Common myeloid progenitor, CD34-positive (primary cell): Measurements from ENCODE around the gene OR5AU1.

Source experiments
- CTCF ChIA-PET: fragments of 350-600 bp; sonication (Branson Sonifier 250); formaldehyde crosslinking; loops from one replicate; lab custom pipeline; 2021; ENCODE audit warnings: antibody characterized with exemption; lab: Charles Lee
- POLR2A ChIA-PET: fragments of 350-600 bp; sonication (Branson Sonifier 250); formaldehyde crosslinking; loops from one replicate; lab custom pipeline; 2021; ENCODE audit warnings: antibody characterized with exemption; lab: Charles Lee
- DNase-seq, 3 donors: peaks; one replicate each; pipeline versions ENCODE4 v3.0.0 to v3.0.0-alpha.2; 2013
- H3K27ac ChIP-seq, 2 experiments: 1 replicate in 1 of 2; 2 replicates in 1 of 2; pipeline ENCODE4 v1.7.0; 2013; ENCODE audit warnings: inconsistent platforms in 2 of 2, low read length in 2 of 2, mild to moderate bottlenecking in 2 of 2, low read depth in 1 of 2, moderate library complexity in 1 of 2; ENCODE audit not compliant: severe bottlenecking in 2 of 2, insufficient read depth in 1 of 2, poor library complexity in 1 of 2
- H3K27me3 ChIP-seq, 5 experiments: replicated peaks in 2 of 5; 1 replicate in 3 of 5; 2 replicates in 2 of 5; pipeline versions ENCODE4 v1.6.1 to v1.7.0; 2013; ENCODE audit warnings: low read length in 4 of 5, mild to moderate bottlenecking in 2 of 5, moderate library complexity in 2 of 5, inconsistent platforms in 1 of 5; ENCODE audit not compliant: insufficient read depth in 5 of 5, control insufficient read depth in 4 of 5
- H3K36me3 ChIP-seq, 4 experiments: 1 replicate in 2 of 4; 2 replicates in 2 of 4; pipeline versions ENCODE4 v1.6.1 to v1.7.0; 2013; ENCODE audit warnings: low read length in 3 of 4, control low read depth in 1 of 4, mild to moderate bottlenecking in 1 of 4; ENCODE audit not compliant: control insufficient read depth in 4 of 4, insufficient read depth in 4 of 4
- H3K4me1 ChIP-seq, 4 experiments: 1 replicate in 3 of 4; 2 replicates in 1 of 4; pipeline versions ENCODE4 v1.6.1 to v1.7.1; 2013; ENCODE audit warnings: low read length in 3 of 4, mild to moderate bottlenecking in 3 of 4, control low read depth in 1 of 4, inconsistent platforms in 1 of 4, moderate library complexity in 1 of 4; ENCODE audit not compliant: control insufficient read depth in 4 of 4, insufficient read depth in 4 of 4; ENCODE audit errors: control extremely low read depth in 1 of 4
- H3K4me3 ChIP-seq, 7 experiments: 1 replicate in 4 of 7; 2 replicates in 3 of 7; pipeline versions ENCODE4 v1.5.1 to v1.7.0; 2013; ENCODE audit warnings: mild to moderate bottlenecking in 7 of 7, low read length in 6 of 7, moderate library complexity in 6 of 7, inconsistent platforms in 2 of 7, low read depth in 2 of 7, control low read depth in 1 of 7; ENCODE audit not compliant: insufficient read depth in 4 of 7, control insufficient read depth in 1 of 7; ENCODE audit errors: extremely low read depth in 1 of 7
- H3K9me3 ChIP-seq, 5 experiments: 1 replicate in 4 of 5; 2 replicates in 1 of 5; pipeline versions ENCODE4 v1.6.1 to v1.7.1; 2013; ENCODE audit warnings: low read length in 4 of 5, mild to moderate bottlenecking in 2 of 5, inconsistent platforms in 1 of 5, low read depth in 1 of 5, moderate library complexity in 1 of 5; ENCODE audit not compliant: control insufficient read depth in 4 of 5, insufficient read depth in 2 of 5; ENCODE audit errors: control extremely low read depth in 1 of 5
- whole genome bisulfite sequencing: methylation state at CpG from one replicate; pipeline ENCODE4 v1.1.5; 2013; ENCODE audit not compliant: insufficient coverage; 5-methylcytosine and 5-hydroxymethylcytosine counted together

OR5AU1 gene

GRCh38 chr14:21120686-21121085, 35.2 kb downstream of the OR5AU1 start:
- Histone ChIP-seq H3K4me3 (no peak overlapping the region), H3K9me3 (peaks cover 0 to 1% (median 0%) of the 10 kb centered on the region in 5 experiments), H3K27me3 (peaks cover 0 to 2% (median 0%) of the 10 kb centered on the region in 5 experiments), H3K27ac (no peak overlapping the region), H3K36me3 (no peaks in the 10 kb centered on the region), H3K4me1 (no peaks in the 10 kb centered on the region)
- POLR2A ChIA-PET = no interaction called here
- 100% methylated on average over 2 of the region's 6 CpGs for WGBS
- no peak for DNase-seq
- CTCF ChIA-PET = no interaction called here

DNA sequence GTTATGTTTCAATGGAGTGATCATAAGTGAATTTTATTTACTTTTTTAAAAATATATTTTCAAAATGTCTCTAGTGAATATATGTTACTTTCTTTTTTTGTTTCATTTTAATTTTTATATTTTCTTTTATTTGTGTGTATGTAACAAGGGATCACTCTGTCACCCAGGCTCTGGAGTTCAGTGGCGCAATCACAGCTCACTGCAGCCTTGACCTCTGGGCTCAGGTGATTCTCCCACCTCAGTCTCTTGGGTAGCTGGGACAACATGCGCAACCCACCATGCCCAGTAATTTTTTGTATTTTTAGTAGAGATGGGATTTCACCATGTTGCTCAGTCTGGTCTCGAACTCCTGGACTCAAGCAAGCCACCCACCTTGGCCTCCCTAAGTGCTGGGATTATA, 36.9 kb downstream of the OR5AU1 start:
- Histone ChIP-seq H3K9me3 (no peaks in the 10 kb centered on the region), H3K27me3 (peaks cover 0 to 2% (median 0%) of the 10 kb centered on the region in 5 experiments), H3K4me3 (no peak overlapping the region), H3K27ac (no peak overlapping the region), H3K36me3 (no peaks in the 10 kb centered on the region), H3K4me1 (no peaks in the 10 kb centered on the region)
- WGBS = 100% methylated on average over 1 of the region's 3 CpGs
- ChIA-PET CTCF (interaction anchor here (1.0 to 1.5 kb wide), 2 partner anchors 13 to 15 kb away, joined by 3 to 4 read pairs; no protein-coding TSS in a partner anchor), POLR2A (no interaction called here)
- DNase-seq = no peak

DNA sequence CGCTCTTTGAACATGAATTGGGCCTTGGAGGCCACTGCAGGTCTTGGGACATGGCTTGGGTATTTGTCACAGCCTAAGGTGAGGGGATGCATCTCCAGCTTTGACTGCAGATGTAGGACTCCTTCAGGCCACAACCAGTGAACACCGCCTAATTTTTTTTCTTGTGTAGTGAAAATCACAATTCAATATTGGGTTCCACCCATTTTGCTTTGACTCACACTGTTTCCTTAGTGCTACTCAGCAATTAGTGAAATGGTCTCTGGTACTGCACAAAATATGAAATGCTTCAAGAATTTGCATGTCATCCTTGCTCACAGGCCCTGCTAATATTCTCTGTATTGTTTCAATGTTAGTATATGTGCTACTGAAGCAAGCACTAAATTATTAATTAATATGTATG, 42.5 kb downstream of the OR5AU1 start:
- POLR2A ChIA-PET = no interaction called here
- H3K36me3 ChIP-seq = no peaks in the 10 kb centered on the region
- H3K27ac ChIP-seq = no peak overlapping the region
- H3K9me3 ChIP-seq = no peaks in the 10 kb centered on the region
- WGBS = 100% methylated on average over 2 of the region's 2 CpGs
- no peak overlapping the region for H3K4me3 ChIP-seq
- H3K4me1 ChIP-seq = no peaks in the 10 kb centered on the region
- DNase-seq = no peak
- peaks cover 0 to 2% (median 0%) of the 10 kb centered on the region in 5 experiments for H3K27me3 ChIP-seq
- CTCF ChIA-PET = interaction anchor here (0.8 to 1.0 kb wide), 2 partner anchors 9 to 19 kb away, joined by 3 read pairs; no protein-coding TSS in a partner anchor

DNA sequence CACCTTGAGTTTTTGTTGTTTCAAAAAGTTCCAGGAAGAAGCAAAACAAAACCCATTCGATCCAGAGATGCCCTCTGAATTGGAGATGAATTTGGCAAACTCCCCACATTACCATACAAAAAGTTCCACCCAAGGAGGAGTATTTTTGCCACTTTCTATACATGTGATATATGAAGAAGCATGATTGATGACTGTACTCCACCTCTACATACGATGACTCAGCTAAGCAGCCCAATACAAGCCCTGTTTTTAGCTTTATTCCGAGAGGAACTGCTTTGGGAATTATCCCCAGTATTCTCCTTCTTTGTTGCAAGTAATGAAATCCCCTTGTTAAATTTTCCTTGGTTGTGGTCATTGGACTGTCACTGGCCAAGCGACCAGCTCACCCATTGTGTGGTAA, 43.6 kb downstream of the OR5AU1 start:
- Histone ChIP-seq H3K27ac (no peak overlapping the region), H3K4me3 (no peak overlapping the region), H3K36me3 (no peaks in the 10 kb centered on the region), H3K4me1 (peaks cover 0 to 2% (median 0%) of the 10 kb centered on the region in 4 experiments), H3K27me3 (no peaks in the 10 kb centered on the region), H3K9me3 (no peaks in the 10 kb centered on the region)
- 93% methylated on average over 2 of the region's 4 CpGs for WGBS
- ChIA-PET POLR2A (no interaction called here), CTCF (interaction anchor here (1.1 kb wide), 1 partner anchor 23 kb away, joined by 4 read pairs; no protein-coding TSS in a partner anchor)
- DNase-seq = no peak

DNA sequence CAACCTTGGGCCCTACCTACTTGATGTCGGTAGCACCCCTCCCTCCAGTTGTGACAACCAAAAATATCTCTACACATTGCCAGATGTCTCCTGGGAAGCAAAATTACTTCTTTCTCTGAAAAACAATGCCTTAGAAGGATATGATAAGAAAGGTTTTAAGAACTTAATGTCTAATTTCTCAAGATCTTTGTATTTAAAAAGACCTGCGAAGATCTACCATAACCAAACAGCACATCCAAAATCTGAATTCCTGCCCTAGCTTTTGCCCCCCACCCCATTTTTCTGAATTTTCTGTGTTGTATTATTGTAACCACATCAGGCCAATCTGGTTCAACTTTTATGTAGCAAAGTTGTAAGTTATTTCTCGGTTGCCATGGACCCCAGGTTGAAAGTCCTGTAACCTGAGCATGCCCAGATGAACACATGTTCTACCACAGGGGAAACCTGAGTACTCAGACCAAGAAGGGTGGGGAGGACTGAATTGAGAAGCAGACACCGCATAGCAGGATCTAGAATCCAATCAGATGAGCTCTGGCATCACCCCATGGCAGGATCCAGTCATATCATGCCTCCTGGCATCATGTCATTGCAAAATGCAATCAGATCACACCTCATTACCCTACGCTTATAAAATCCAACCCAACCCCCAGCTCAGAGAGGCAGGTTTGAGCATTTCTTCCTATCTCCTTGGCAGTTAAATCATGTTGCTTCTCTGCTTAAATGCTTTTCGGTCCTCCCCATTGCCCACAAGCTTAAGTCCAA, 46.3 kb downstream of the OR5AU1 start:
- H3K4me1 ChIP-seq = peaks cover 4 to 17% (median 12%) of the 10 kb centered on the region in 4 experiments
- POLR2A ChIA-PET = interaction anchor here (0.9 kb wide), 1 partner anchor 44 kb away, joined by 3 read pairs; no protein-coding TSS in a partner anchor

DNA sequence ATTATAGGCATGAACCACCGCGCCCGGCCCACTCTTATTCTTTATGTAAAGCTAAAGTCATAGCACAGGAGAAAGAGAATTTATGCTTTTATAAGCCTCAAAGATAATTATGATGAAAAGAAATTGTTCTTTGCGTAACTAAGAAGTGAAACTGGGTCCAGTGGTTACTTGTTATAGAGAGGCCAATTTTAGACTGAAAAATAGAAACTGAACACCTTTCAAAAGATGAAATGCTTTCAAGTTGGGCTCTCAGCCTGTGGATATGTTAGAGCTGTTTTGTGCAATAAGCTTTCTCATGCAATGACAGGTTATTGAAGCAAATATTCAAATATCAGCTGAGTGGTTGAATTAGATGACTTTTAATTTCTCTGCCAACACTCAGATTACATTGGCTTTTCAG, 47.1 kb downstream of the OR5AU1 start:
- ChIA-PET CTCF (interaction anchor here (1.0 to 12.2 kb wide), 11 partner anchors 9 to 93 kb away, joined by 3 to 204 read pairs (median 3); partner anchors contain the start of genes ARHGEF40 and ZNF219), POLR2A (no interaction called here)
- H3K9me3 ChIP-seq = no peaks in the 10 kb centered on the region
- DNase-seq = no peak
- H3K4me3 ChIP-seq = no peak overlapping the region
- 100% methylated on average over 1 of the region's 4 CpGs for WGBS
- H3K36me3 ChIP-seq = no peaks in the 10 kb centered on the region
- H3K27ac ChIP-seq = no peak overlapping the region
- H3K27me3 ChIP-seq = no peaks in the 10 kb centered on the region
- peaks cover 5 to 24% (median 18%) of the 10 kb centered on the region in 4 experiments for H3K4me1 ChIP-seq

More for the DNA sequence above, 46.3 kb downstream of the OR5AU1 start:
- CTCF ChIA-PET = interaction anchor here (0.9 to 12.2 kb wide), 10 partner anchors 13 to 111 kb away, joined by 3 to 204 read pairs (median 6); partner anchors contain the start of genes ARHGEF40 and ZNF219
- Histone ChIP-seq H3K36me3 (no peaks in the 10 kb centered on the region), H3K4me3 (no peak overlapping the region), H3K27ac (no peak overlapping the region), H3K9me3 (no peaks in the 10 kb centered on the region), H3K27me3 (no peaks in the 10 kb centered on the region)
- peak in 1 of 3 donors; percentile 44 for DNase-seq
- 96% methylated on average over 4 of the region's 6 CpGs for WGBS

DNA sequence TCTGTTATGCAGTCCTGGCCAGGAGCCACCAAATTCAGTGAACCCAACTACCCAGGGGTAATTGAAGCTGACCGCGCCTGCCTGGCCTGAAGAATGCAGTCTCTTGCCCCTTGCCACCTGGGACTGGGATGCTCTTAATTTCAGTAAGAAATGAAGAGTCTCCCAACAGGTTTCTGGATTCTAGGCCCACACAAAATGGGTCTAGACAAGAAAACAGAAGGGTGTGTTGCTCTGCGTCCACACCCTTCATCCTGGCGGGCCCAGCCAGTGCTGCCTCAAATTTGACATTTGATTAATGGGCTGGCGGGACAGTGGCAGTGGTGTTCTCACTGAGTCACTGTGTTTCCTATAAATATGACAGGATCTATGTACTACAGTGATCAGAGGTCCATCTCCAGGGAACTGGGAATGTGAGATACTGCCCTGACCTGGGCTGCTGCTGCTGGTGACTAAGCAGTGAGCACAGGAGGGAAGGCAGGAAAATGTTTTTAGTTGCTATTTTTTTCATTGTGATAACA, 48.5 kb downstream of the OR5AU1 start:
- ChIA-PET POLR2A (no interaction called here), CTCF (interaction anchor here (0.9 to 12.2 kb wide), 7 partner anchors 8 to 92 kb away, joined by 3 to 204 read pairs (median 93); partner anchors contain the start of genes ARHGEF40 and ZNF219)
- Histone ChIP-seq H3K27ac (no peak overlapping the region), H3K9me3 (no peaks in the 10 kb centered on the region), H3K27me3 (no peaks in the 10 kb centered on the region), H3K4me3 (no peak overlapping the region), H3K36me3 (no peaks in the 10 kb centered on the region), H3K4me1 (peaks cover 8 to 35% (median 27%) of the 10 kb centered on the region in 4 experiments)
- no peak for DNase-seq
- 86% methylated on average over 1 of the region's 5 CpGs for WGBS
